GM10266 (cell line): ENCODE data around the gene QKI.

Experiments used
- DNase-seq: peaks from one replicate; pipeline ENCODE4 v3.0.0; 2012; ENCODE audit errors: extremely low spot score
- CTCF ChIP-seq: IDR thresholded peaks from 2 replicates; pipeline ENCODE4 v1.5.1; 2012; ENCODE audit warnings: mild to moderate bottlenecking, low read depth; ENCODE audit not compliant: control insufficient read depth, insufficient read depth; ENCODE audit errors: missing control alignments

The QKI gene

GRCh38 chr6:163522033-163522432 is 107.5 kb downstream of the QKI start:
- no peak for TF ChIP-seq CTCF
- DNase-seq, result no peak

- no peak for DNase-seq
- TF ChIP-seq CTCF, result no peak
These were observed 111.4 kb downstream of the QKI start for GRCh38 chr6:163525926-163526325.

GRCh38 chr6:163526346-163526745 is 111.8 kb downstream of the QKI start:
- no peak for DNase-seq
- no peak for TF ChIP-seq CTCF

GRCh38 chr6:163527291-163527690 is 112.8 kb downstream of the QKI start:
- no peak for TF ChIP-seq CTCF

GRCh38 chr6:163529605-163530004 is 115.1 kb downstream of the QKI start:
- DNase-seq, result no peak
- no peak for TF ChIP-seq CTCF

More at GRCh38 chr6:163527291-163527690, 112.8 kb downstream of the QKI start:
- no peak for DNase-seq

- DNase-seq, result no peak
- TF ChIP-seq CTCF, result no peak
These were observed 115.9 kb downstream of the QKI start for GRCh38 chr6:163530406-163530805.

- TF ChIP-seq CTCF, result no peak
- DNase-seq, result no peak
These were observed 116.6 kb downstream of the QKI start for GRCh38 chr6:163531122-163531521.
